Measurements from ENCODE around the gene YARS1.

GRCh38 chr1:32775640-32776337 lies 41.4 kb downstream of the YARS1 start:
- TF ChIP-seq CTCF (conservative IDR thresholded peaks at IDR 0.05 in 1 of 2, IDR thresholded peaks at IDR 0.05 in 1 of 2; ENCODE audit: low read depth in 1 of 2, low read length in 2 of 2) = no peak
- no peak for TF ChIP-seq EZH2 (IDR thresholded peaks at IDR 0.05; ENCODE audit: low read length, missing control alignments)

Data from fibroblast of lung (primary cell).